ENCODE data around the gene DLGAP5.

Gene DLGAP5

GRCh38 chr14:55128386-55129085, 62.8 kb downstream of the DLGAP5 start:
- no peak for DNase-seq

- DNase-seq = no peak
Observed at GRCh38 chr14:55127460-55127951, 63.9 kb downstream of the DLGAP5 start.

DNA sequence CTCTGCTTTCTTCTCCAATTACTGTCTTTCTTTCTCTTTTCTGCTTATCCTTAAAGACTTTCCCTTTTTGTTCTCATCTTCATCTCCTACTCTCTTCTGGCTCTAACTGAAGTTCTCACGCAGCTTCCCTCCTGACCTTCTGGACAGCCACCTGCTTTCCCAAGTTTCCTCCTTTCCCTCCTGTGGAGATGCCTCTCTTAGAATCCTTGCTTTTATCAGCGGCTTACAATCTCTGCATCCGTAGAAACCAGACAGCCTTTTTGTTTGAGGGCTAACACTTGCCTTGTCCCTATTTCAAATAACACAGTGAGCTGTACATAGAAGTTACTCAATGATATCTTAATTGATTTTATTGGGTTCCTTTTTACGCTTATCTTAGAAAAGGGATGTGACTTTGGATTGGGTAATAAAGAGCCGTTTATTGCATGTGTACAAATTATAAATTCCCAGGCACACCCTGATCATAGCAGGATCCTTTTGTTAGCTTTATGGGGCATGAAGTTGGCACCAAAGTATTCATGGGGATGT, 64.4 kb downstream of the DLGAP5 start:
- no peak for DNase-seq

DNA sequence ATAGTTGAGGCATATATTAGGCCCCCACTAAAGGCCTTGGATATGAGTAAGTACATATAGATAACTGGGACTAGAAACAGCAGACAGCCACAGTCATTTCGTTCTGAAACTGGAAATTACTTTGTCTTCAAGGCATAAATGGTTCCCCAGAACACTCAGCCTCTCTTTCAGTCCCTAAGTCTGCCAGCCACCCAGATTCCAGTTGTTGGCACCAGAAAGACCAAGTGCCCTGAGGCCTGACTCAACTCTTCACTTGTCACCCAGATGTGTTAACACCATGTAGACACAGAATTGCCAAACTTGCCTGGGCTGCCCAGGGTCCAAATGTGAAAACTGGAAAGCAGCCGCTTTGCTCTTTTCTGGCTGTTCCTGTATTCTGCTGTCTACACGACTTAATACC, 65.4 kb downstream of the DLGAP5 start:
- no peak for DNase-seq

DNA sequence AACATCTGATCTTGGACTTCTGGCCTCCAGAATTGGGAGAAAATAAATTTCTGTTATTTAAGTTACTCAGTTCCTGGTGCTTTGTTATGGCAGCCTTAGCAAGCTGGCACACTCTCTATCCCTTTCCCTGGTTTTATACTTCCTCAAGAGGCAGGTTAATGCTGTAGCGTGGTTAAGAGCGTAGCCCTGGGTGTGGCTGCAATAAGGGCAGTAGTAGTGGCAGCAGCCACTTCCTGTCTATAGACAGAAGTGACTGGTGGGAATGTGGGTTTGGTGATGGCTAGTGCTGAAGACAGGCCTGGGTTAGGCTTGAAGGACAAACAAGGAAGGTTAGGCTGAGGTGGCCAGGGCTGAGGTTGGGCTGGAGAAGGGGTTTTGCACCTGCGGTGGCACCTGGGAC, 66.0 kb downstream of the DLGAP5 start:
- DNase-seq = no peak

DNA sequence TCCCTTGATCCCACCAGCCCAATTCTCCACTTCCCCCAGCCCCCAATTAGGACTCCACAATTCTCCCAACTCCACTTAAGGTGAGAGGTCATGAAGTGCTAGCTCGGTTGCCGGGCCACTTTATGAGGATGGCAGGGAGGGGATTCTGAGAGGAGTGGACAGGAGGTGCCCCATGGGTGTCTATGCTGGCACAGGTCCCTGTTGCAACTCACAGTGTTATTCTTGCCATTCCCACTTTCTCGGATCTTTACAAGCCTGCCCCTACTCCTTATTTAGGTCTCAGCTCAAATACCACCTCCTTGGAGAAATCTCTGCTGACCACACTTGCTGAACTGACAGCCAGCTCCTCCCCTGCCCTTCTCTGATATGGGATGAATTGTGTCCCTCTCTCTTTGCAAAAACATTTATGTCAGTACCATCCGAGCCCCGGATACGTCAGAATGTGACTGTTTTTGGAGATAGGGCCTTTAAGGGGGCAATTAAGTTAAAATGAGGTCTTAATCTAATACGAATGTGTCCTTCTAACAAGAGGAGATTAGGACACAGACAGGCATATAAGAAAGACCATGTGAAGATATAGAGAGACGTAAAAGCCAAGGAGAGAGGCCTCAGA, 66.5 kb downstream of the DLGAP5 start:
- no peak for DNase-seq

DNA sequence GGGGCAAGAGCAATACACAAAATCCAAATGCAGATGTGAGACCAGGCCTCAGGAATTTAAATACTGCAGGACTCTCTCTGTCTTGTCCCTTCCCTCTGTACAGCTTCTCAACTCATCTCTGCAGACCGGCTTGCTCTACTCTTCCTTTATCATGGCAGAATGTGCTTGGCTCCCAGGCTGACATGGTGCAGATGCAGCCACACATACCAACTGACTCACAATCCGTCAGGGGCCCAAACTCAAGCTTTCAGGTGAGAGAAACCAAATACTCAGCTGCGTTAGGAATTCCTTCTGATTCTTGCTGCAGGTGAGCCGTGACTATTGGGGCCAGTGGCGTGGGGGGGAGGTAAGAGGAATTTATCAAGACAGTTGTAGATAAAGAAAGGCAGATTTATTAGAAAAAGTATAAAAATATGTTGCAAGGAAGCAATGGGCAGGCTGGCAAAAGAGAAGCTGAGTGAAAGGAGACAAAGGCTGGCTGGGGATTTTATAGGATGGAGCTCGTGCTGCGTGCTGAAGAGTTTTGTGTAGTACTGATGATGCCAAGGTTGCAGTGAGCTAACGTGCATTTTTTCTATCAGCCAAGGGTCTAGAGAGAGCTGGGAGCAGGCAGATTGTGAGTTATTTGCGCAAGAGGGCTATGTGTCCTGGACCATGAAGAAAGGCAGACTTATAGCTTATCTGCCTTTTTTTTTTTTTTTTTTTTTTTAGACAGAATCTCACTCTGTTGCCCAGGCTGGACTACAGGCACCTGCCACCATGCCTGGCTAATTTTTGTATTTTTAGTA, 67.3 kb downstream of the DLGAP5 start:
- DNase-seq = peak; percentile 79

DNA sequence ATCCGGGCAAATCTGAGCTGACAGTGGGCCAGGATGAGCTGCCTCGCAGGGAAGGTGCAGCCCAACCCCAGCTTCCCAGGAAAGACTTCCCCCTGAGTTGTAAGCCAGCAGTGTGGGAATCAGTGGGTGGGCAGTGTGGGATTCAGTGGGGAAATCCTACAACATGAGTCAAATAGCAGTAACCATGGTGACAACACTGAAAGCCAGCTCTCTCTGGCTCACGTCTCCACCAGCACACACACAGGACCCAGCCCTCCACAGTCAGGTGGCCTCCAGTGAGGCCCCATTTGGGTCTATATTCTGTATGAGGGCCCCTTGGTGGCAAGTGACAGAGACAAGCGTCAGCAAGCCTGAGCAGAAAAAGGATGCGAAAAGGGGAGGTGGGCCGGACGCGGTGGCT, 68.3 kb downstream of the DLGAP5 start:
- DNase-seq = peak; percentile 77

- no peak for DNase-seq
Observed at GRCh38 chr14:55122440-55122986, 68.9 kb downstream of the DLGAP5 start.

- no peak for DNase-seq
Observed at GRCh38 chr14:55121628-55122439, 69.6 kb downstream of the DLGAP5 start.

DNA sequence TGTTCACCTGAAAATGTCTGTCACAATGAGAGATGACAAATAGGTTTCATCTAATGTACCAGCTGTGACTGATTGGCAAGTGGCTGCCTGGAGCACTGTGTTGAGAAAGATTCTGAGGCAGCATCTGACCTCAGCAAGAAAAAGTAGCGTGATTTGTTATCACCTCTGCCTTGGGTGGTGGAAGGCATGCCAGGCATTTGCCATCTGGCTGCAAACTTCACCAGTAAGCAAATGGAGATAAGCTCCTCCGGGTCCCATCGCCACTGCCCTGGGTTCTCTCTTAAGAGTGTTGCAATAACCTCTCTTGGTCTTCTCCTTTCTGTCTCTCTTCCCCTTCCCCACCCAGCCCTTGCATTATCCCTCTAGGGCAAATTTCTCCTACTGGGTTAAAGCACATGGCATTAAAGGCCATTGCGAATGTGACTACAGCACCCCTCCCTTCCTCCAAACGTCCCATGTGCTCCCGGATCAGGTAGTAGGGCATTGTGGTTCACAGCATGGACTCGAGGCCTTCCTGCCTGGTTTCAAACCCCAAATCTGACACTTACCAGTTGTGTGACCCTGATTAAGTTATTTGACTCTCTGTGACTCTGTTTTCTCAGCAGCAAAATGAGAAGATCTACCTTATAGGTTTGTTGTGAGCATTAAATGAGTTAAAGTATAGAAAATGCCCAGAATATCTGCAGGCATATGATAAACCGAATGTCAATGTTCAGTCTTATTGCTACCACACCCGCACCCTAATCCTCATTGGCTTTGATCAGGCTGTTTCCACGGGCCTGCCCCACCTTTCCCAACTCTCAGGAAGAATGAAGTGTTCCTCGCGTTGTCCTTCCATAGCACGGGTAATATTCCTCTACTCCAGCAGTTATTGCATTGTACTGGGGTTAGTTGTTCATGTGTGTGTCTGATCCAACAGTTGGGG, 70.6 kb downstream of the DLGAP5 start:
- DNase-seq = no peak

GRCh38 chr14:55118761-55119160, 72.6 kb downstream of the DLGAP5 start:
- no peak for DNase-seq

DNA sequence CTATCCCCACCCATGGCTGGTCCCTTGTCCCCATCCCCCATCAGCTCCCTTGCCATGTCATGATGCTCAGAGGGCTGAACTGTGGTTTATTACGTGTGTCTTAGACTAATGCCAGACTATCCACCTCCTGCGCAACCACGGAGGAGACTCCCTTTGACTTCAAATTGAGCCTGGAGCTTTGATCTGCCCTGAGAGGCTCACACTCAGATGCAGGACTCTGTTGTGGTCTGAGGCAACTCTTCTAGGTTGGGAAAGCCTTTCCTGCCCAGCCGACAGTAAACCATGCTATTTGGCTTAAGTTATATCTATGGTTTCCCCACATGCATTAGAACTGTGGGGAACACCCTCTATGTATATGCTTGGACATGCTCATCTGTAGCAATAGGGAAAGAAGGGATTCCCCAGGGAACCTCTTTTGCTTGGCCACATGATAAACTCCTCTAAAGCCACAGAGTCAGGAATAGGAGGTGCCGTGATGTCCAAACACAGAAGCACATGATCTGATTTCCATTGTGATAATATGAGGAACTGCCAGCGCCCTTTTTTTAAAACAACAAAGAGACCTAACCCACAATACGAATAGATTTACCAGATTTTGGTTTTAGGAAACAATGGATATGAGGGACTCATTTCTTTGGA, 73.5 kb downstream of the DLGAP5 start:
- DNase-seq = peak; percentile 68

DNA sequence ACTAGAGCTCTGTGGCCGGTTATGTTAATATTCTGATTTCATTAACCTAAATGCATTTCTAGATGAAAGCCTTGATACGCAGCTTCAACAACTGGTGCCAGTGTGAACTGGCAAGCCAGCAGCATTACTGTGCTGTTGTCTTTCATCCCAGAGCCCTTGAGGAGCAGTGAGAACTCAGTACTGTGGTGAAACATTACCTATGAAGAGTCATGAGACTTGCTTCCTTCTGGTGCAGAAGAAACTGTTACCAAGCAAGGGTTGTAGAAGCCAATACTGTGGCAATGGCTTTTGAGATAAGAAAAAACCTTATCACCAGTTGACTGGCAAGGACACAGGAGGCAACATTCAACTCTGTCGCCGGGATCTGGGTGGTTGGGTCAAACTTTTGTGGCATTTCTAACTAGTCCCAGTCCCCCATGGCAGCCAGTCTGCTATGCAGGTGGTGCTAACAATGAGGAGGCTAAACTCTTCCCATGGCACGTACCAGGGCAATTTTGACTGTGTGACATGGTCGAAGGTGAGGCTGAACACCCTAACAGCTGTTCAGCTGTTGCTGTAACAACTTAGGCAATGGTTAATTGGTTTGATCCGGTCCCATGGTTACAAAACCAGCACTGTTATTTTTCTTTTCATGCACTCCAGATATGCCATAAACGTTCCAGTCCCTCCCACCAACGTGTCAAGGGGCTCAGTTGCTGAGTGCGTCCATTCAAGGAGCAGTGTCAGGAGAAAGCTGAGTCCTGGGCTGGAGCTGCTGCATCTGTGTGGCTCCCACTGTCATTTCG, 74.9 kb downstream of the DLGAP5 start:
- DNase-seq = no peak

GRCh38 chr14:55115861-55116245, 75.5 kb downstream of the DLGAP5 start:
- no peak for DNase-seq

GRCh38 chr14:55115460-55115859, 75.9 kb downstream of the DLGAP5 start:
- no peak for DNase-seq

GRCh38 chr14:55114720-55115119, 76.7 kb downstream of the DLGAP5 start:
- DNase-seq = no peak

DNA sequence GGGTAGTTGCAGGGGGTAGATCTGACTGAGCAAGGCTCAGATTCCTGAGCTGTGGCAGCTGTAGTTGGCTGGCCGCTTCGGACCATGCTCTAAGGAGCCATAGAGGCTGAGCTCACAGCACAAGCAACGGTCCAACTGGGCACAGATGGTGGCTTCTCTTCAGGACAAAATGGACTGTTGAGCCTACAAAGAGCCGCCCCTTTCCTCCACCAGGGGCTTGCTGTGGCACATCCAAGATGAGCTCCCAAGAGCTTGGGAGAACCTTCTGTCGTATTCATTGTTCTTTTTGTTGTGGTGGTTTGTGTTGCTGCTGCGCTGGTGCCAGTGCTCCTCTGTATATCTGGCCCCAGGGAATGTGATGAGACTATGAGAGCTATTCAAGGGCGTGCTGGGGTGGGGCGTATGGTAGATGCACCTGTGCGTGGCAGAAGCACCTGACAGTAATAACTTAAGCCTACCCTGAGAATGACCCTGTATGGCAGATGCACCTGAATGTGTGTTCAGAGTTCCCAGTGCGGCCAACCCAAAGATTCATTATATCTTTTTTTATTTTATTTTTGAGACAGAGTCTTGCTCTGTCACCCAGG, 80.2 kb downstream of the DLGAP5 start:
- no peak for DNase-seq

- no peak for DNase-seq
Observed at GRCh38 chr14:55109836-55110235, 81.5 kb downstream of the DLGAP5 start.

All from islet precursor cell (in vitro differentiated cells).